ENCODE results near the gene PTPN12. TPM values are rescaled to one million over a fixed set of nuclear protein-coding genes. Genes with fewer than 3 reads are reported as not detected.

The PTPN12 gene
- total RNA-seq (2022; extraction: Qiagen RNA extraction; ENCODE audit: low read depth) = 60.9 to 86.4 TPM (median 76.6 TPM) in 5 replicates

GRCh38 chr7:77537136-77537777 lies at the start of gene PTPN12:
PTPN12 (plus strand) TSS chr7:77537295; CDS start chr7:77537547, 252 bp downstream.

Other genes starting within 250 kb of the PTPN12 start
- gene GSAP, start 120.9 kb upstream of the PTPN12 start, total RNA-seq (2022; extraction: Qiagen RNA extraction; ENCODE audit: low read depth) = 2.9 to 3.6 TPM (median 3.3 TPM) in 5 replicates
- gene RSBN1L, start 159.2 kb downstream of the PTPN12 start, total RNA-seq (2022; extraction: Qiagen RNA extraction; ENCODE audit: low read depth) = 7.0 to 10.4 TPM (median 8.4 TPM) in 5 replicates